Activated effector memory CD4-positive, alpha-beta T cell treated with anti-CD3 and anti-CD28 coated beads, Interleukin-2, amount 50 U/mL, for 16 hours (primary cell): Measurements from ENCODE around the gene UPP1.

Source experiments
- DNase-seq: peaks from one replicate; pipeline ENCODE4 v3.0.0-alpha.2; 2020

Gene UPP1

GRCh38 chr7:48087349-48087748 lies 1.7 kb upstream of the UPP1 start:
- no peak for DNase-seq

- no peak for DNase-seq
These were observed 463 bp upstream of the UPP1 start for GRCh38 chr7:48088559-48089045.

GRCh38 chr7:48090095-48090805 lies 1.2 kb downstream of the UPP1 start:
- DNase-seq: no peak

GRCh38 chr7:48091506-48092433 lies 2.7 kb downstream of the UPP1 start:
- DNase-seq: no peak

GRCh38 chr7:48094861-48095293 lies 5.8 kb downstream of the UPP1 start:
- DNase-seq: no peak

- DNase-seq: peak; percentile 74
These were observed 7.2 kb downstream of the UPP1 start for GRCh38 chr7:48096273-48096672.

GRCh38 chr7:48097521-48098231 lies 8.6 kb downstream of the UPP1 start:
- DNase-seq: no peak

- no peak for DNase-seq
These were observed 9.8 kb downstream of the UPP1 start for GRCh38 chr7:48098846-48099245.

- DNase-seq: no peak
These were observed 10.7 kb downstream of the UPP1 start for GRCh38 chr7:48099781-48100180.

- no peak for DNase-seq
These were observed 12.3 kb downstream of the UPP1 start for GRCh38 chr7:48101352-48101751.

GRCh38 chr7:48101968-48102367 lies 12.9 kb downstream of the UPP1 start:
- no peak for DNase-seq

- DNase-seq: no peak
These were observed 13.5 kb downstream of the UPP1 start for GRCh38 chr7:48102530-48102929.

GRCh38 chr7:48105045-48105444 lies 16.0 kb downstream of the UPP1 start:
- no peak for DNase-seq

GRCh38 chr7:48106906-48107659 lies 18.0 kb downstream of the UPP1 start:
- no peak for DNase-seq

- no peak for DNase-seq
These were observed 18.9 kb downstream of the UPP1 start for GRCh38 chr7:48107926-48108472.

GRCh38 chr7:48108959-48109847 lies 20.1 kb downstream of the UPP1 start:
- DNase-seq: no peak

- DNase-seq: peak; percentile 96
These were observed 21.0 kb downstream of the UPP1 start for GRCh38 chr7:48109848-48110663.

GRCh38 chr7:48110868-48111267 lies 21.8 kb downstream of the UPP1 start:
- no peak for DNase-seq

GRCh38 chr7:48111596-48111995 lies 22.5 kb downstream of the UPP1 start:
- DNase-seq: no peak
